Nephron (organoid): ENCODE measurements around the gene PLPP1.
"Not testable (repeated sequence)": the region's sequence is repeated elsewhere in the genome, so short reads cannot be mapped to it uniquely, and the experiment has no call there.

Source experiments
- H3K27ac Mint-ChIP-seq, 3 experiments: 2 replicates each; pipeline ENCODE4 v1.8.0; 2020; ENCODE audit warnings: mixed read lengths in 3 of 3, mild to moderate bottlenecking in 2 of 3, moderate library complexity in 1 of 3
- H3K27me3 Mint-ChIP-seq: 2 replicates; pipeline ENCODE4 v1.8.0; 2021; ENCODE audit warnings: low read depth, mild to moderate bottlenecking, moderate library complexity, mixed read lengths
- H3K36me3 Mint-ChIP-seq: 2 replicates; pipeline ENCODE4 v1.8.0; 2020; ENCODE audit warnings: low read depth, mixed read lengths
- H3K4me1 Mint-ChIP-seq: 2 replicates; pipeline ENCODE4 v1.8.0; 2020; ENCODE audit warnings: mixed read lengths
- H3K4me3 Mint-ChIP-seq, 3 experiments: 2 replicates each; pipeline ENCODE4 v1.8.0; 2020; ENCODE audit warnings: mild to moderate bottlenecking in 3 of 3, mixed read lengths in 3 of 3, moderate library complexity in 2 of 3
- H3K9me3 Mint-ChIP-seq: 2 replicates; pipeline ENCODE4 v1.8.0; 2020; ENCODE audit warnings: mixed read lengths
- TF ChIP-seq, protein P1 (sequence below), 3 experiments: fragments of 200-600 bp; sonication (generic); IDR thresholded peaks; one replicate each; pipeline ENCODE4 v1.5.0; 2021; ENCODE audit warnings: antibody characterized with exemption in 3 of 3; ENCODE audit not compliant: unreplicated experiment in 3 of 3

Gene PLPP1

DNA sequence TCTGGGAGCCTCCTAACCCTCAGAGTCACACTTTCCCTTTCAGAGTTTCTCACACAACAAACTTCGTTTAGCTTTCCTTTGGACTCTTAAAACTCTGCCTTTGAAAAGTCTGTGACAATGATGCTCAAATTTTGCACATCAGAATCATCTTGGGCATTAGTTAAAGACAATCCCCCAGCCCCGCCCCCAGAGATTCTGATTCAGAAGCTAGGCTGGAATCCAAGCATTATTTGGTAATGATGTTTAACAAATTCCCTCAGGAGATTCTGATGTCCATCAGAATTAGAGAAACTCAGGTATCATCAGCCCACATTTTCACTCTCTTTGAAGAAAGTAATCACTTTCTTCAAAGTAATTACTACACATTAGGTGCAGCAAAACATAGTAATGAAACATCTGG lies 9.6 kb upstream of the PLPP1 start:
- Mint-ChIP-seq H3K9me3 (no peaks in the 10 kb centered on the region), H3K36me3 (no peaks in the 10 kb centered on the region), H3K27me3 (no peaks in the 10 kb centered on the region), H3K27ac (no peak overlapping the region), H3K4me1 (peaks cover 5% of the 10 kb centered on the region), H3K4me3 (no peak overlapping the region)
- TF ChIP-seq, protein P1, sequence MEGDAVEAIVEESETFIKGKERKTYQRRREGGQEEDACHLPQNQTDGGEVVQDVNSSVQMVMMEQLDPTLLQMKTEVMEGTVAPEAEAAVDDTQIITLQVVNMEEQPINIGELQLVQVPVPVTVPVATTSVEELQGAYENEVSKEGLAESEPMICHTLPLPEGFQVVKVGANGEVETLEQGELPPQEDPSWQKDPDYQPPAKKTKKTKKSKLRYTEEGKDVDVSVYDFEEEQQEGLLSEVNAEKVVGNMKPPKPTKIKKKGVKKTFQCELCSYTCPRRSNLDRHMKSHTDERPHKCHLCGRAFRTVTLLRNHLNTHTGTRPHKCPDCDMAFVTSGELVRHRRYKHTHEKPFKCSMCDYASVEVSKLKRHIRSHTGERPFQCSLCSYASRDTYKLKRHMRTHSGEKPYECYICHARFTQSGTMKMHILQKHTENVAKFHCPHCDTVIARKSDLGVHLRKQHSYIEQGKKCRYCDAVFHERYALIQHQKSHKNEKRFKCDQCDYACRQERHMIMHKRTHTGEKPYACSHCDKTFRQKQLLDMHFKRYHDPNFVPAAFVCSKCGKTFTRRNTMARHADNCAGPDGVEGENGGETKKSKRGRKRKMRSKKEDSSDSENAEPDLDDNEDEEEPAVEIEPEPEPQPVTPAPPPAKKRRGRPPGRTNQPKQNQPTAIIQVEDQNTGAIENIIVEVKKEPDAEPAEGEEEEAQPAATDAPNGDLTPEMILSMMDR (IDR thresholded peaks at IDR 0.05; ENCODE audit: unreplicated experiment in 3 of 3), result no peak

DNA sequence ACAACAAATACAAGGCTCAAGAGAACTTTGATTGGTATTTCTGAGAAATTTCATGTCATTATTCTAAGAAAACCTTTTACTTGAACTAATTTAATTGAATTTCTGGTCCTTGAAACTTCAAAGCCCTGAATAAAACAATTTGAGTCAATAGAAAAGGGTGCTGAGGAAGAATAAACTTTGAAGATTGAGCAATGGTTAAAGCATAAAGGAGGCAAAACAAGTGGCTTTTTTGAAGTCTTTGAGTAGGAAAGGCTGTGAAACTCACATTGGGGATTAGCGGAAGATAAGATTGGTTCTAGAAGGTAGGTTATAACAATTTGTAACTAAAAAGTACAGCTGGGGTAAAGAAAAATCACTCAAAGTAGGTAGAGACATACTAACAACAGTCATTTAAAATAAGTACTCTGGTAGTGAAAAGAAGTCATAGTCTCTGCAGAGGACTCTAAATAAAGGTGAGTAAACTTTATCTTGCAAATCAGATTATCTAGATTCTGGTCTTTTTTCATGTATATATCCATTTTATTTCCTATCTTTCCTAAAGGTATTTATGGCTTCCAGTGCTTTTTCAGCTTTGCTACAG lies 6.4 kb upstream of the PLPP1 start:
- H3K4me1 Mint-ChIP-seq, result peaks cover 11% of the 10 kb centered on the region
- no peaks in the 10 kb centered on the region for H3K27me3 Mint-ChIP-seq
- no peak overlapping the region for H3K4me3 Mint-ChIP-seq
- TF ChIP-seq, protein P1 (IDR thresholded peaks at IDR 0.05; ENCODE audit: unreplicated experiment in 3 of 3), result no peak
- H3K9me3 Mint-ChIP-seq, result no peaks in the 10 kb centered on the region
- H3K36me3 Mint-ChIP-seq, result no peaks in the 10 kb centered on the region
- H3K27ac Mint-ChIP-seq, result no peak overlapping the region

DNA sequence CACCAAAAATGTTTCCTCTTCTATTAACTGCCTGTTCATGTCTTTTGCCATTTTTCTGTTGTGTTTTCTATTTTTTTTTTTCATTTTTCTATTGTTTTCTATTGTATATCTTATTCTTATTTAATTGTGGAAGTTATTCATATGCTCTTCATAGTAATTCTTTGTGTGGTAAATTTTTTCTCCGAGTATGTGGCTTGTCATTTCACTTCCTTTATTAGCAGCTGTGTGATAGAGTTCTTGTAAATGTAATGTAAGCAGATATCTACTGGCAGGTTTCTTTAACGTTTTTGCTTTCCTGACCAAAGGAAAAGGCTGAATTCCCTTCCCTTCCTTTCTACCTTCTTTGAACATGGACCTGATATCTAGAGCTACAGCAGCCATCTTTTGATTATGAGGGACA lies 5.8 kb upstream of the PLPP1 start:
- TF ChIP-seq, protein P1 (IDR thresholded peaks at IDR 0.05; ENCODE audit: unreplicated experiment in 3 of 3), result no peak
- no peak overlapping the region for H3K4me3 Mint-ChIP-seq
- peaks cover 14% of the 10 kb centered on the region for H3K4me1 Mint-ChIP-seq
- H3K36me3 Mint-ChIP-seq, result no peaks in the 10 kb centered on the region
- no peak overlapping the region for H3K27ac Mint-ChIP-seq
- no peaks in the 10 kb centered on the region for H3K27me3 Mint-ChIP-seq
- H3K9me3 Mint-ChIP-seq, result no peaks in the 10 kb centered on the region

DNA sequence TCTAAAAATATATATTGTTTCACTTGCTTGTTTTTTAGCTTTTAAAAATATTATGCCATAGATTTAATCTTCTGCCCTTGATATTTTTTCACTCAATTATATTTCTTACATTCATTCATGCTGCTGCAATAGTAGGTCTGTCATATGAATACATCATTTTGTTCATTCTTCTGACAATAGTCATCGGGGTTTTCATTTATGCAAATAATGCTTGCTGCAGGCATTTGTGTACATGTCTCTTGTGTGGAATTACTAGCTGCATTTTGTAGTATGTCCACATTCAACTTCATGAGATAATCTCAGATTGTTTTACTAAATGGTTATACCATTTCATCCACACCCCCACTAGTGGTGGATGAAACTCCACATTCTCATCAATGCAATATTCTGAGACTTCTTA lies 5.3 kb upstream of the PLPP1 start:
- TF ChIP-seq, protein P1 (IDR thresholded peaks at IDR 0.05; ENCODE audit: unreplicated experiment in 3 of 3), result no peak
- no peak overlapping the region for H3K27ac Mint-ChIP-seq
- peaks cover 18% of the 10 kb centered on the region for H3K4me1 Mint-ChIP-seq
- no peaks in the 10 kb centered on the region for H3K36me3 Mint-ChIP-seq
- no peaks in the 10 kb centered on the region for H3K27me3 Mint-ChIP-seq
- H3K9me3 Mint-ChIP-seq, result no peaks in the 10 kb centered on the region
- H3K4me3 Mint-ChIP-seq, result no peak overlapping the region

DNA sequence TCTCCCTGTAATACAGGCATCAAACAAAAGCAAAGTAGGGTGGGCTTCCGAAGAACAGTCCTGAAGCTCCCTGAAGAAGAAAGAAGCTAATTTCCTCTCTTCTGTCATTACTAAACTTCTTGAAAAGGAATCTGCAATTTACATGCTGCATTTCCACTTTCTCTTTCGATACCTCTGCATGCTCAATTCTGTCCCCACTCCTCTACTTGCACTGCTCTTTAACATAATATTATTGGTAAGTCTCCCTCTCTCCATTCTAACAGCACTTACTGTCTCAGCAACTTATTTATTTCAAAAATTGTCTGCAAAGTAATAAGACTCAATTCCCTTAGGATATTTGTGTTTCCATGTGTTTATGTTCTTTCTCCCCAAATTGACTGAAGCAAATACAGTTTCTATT lies 3.9 kb upstream of the PLPP1 start:
- Mint-ChIP-seq H3K36me3 (no peaks in the 10 kb centered on the region), H3K4me1 (peaks cover 23% of the 10 kb centered on the region), H3K9me3 (no peaks in the 10 kb centered on the region), H3K27me3 (no peaks in the 10 kb centered on the region), H3K4me3 (peak overlapping the region; percentile 9 to 44 (median 30)), H3K27ac (peak overlapping the region in 2 of 3 experiments; percentile 28 to 58)
- TF ChIP-seq, protein P1 (IDR thresholded peaks at IDR 0.05; ENCODE audit: unreplicated experiment in 3 of 3), result no peak

DNA sequence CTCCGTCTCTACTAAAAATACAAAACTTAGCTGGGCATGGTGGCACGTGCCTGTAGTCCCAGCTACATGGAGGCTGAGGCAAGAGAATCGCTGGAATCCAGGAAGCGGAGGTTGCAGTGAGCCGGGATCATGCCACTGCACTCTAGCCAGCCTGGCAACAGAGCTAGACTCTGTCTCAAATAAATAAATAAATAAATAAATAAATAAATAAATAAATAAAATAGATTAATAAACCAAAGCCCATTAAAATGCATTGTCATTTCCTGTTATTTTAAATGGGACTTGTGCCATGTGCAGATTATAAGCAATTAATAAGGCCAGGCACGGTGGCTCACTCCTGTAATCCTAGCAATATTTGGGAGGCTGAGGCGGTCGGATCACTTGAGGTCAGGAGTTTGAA lies 2.6 kb upstream of the PLPP1 start:
- peaks cover 26% of the 10 kb centered on the region for H3K4me1 Mint-ChIP-seq
- not testable (repeated sequence) for H3K9me3 Mint-ChIP-seq, H3K36me3 Mint-ChIP-seq, H3K27me3 Mint-ChIP-seq, H3K4me3 Mint-ChIP-seq, H3K27ac Mint-ChIP-seq
